Measurements from ENCODE around the gene KIAA0930.

Gene KIAA0930

GRCh38 chr22:45155050-45155840 lies 85.4 kb downstream of the KIAA0930 start:
- H3K9me3 ChIP-seq (ENCODE audit: control insufficient read depth, insufficient read depth, low read depth, low read length), result no peaks in the 10 kb centered on the region
- peaks cover 15% of the 10 kb centered on the region for H3K4me1 ChIP-seq (ENCODE audit: control insufficient read depth, insufficient read depth, low read length)
- H3K27ac ChIP-seq (ENCODE audit: extremely low read depth, low read depth, low read length), result no peak overlapping the region
- ChIA-PET CTCF (no interaction called here), POLR2A (no interaction called here)
- H3K4me3 ChIP-seq (ENCODE audit: low read depth, low read length), result no peak overlapping the region
- TF ChIP-seq ZNF621 (tag by site-specific recombination; IDR thresholded peaks at IDR 0.05) (no peak), SCRT2 (tag by site-specific recombination; IDR thresholded peaks at IDR 0.05) (peak; percentile 39), ZNF10 (tag by site-specific recombination; IDR thresholded peaks at IDR 0.05) (no peak)
- peaks cover 0 to 17% of the 10 kb centered on the region in 2 experiments; a peak in 2 of 3 replicates for H3K36me3 ChIP-seq (ENCODE audit: control insufficient read depth in 2 of 2, insufficient read depth in 1 of 2, low read length in 2 of 2)

GRCh38 chr22:45154383-45154782 lies 86.3 kb downstream of the KIAA0930 start:
- POLR2A ChIA-PET, result interaction anchor here (2.2 kb wide), 1 partner anchor 9 kb away, joined by 8 read pairs; the partner anchor contains the start of gene NUP50
- Histone ChIP-seq H3K4me1 (ENCODE audit: control insufficient read depth, insufficient read depth, low read length) (peaks cover 7% of the 10 kb centered on the region), H3K27ac (ENCODE audit: extremely low read depth, low read depth, low read length) (no peak overlapping the region), H3K4me3 (ENCODE audit: low read depth, low read length) (no peak overlapping the region), H3K9me3 (ENCODE audit: control insufficient read depth, insufficient read depth, low read depth, low read length) (no peaks in the 10 kb centered on the region), H3K36me3 (ENCODE audit: control insufficient read depth in 2 of 2, insufficient read depth in 1 of 2, low read length in 2 of 2) (peaks cover 0 to 18% of the 10 kb centered on the region in 2 experiments; a peak in 2 of 3 replicates)
- no peak for TF ChIP-seq ZNF140 (tag by site-specific recombination; IDR thresholded peaks at IDR 0.05)
- CTCF ChIA-PET, result no interaction called here

GRCh38 chr22:45151503-45151902 lies 89.2 kb downstream of the KIAA0930 start:
- POLR2A ChIA-PET, result interaction anchor here (1.4 kb wide), 1 partner anchor 12 kb away, joined by 4 read pairs; the partner anchor contains the start of gene NUP50

More at GRCh38 chr22:45151503-45151902, 89.2 kb downstream of the KIAA0930 start:
- H3K9me3 ChIP-seq (ENCODE audit: control insufficient read depth, insufficient read depth, low read depth, low read length), result no peaks in the 10 kb centered on the region
- no peaks in the 10 kb centered on the region for H3K4me1 ChIP-seq (ENCODE audit: control insufficient read depth, insufficient read depth, low read length)
- TF ChIP-seq ZNF629 (tag by site-specific recombination; IDR thresholded peaks at IDR 0.05) (no peak), KLF9 (tag by site-specific recombination; IDR thresholded peaks at IDR 0.05; ENCODE audit: low read depth) (no peak), ZNF174 (tag by site-specific recombination; IDR thresholded peaks at IDR 0.05) (no peak), ZBTB1 (tag by site-specific recombination; IDR thresholded peaks at IDR 0.05) (no peak), SP7 (tag by site-specific recombination; IDR thresholded peaks at IDR 0.05) (no peak), ZNF677 (tag by site-specific recombination; IDR thresholded peaks at IDR 0.05) (no peak), ZSCAN4 (tag by site-specific recombination; IDR thresholded peaks at IDR 0.05) (no peak), ELK4 (IDR thresholded peaks at IDR 0.05; ENCODE audit: borderline replicate concordance, low read depth, low read length) (no peak), KLF10 (tag by site-specific recombination; IDR thresholded peaks at IDR 0.05) (no peak), ZNF830 (tag by site-specific recombination; IDR thresholded peaks at IDR 0.05; ENCODE audit: low read depth) (no peak), ZNF843 (tag by site-specific recombination; IDR thresholded peaks at IDR 0.05) (no peak), ZNF600 (tag by site-specific recombination; IDR thresholded peaks at IDR 0.05) (no peak), SP3 (tag by site-specific recombination; IDR thresholded peaks at IDR 0.05) (no peak), ZNF76 (tag by site-specific recombination; IDR thresholded peaks at IDR 0.05; ENCODE audit: borderline replicate concordance, low read depth) (no peak), ZNF792 (tag by site-specific recombination; IDR thresholded peaks at IDR 0.05) (no peak), ZNF530 (tag by site-specific recombination; IDR thresholded peaks at IDR 0.05; ENCODE audit: low read depth) (no peak), ZNF280D (tag by site-specific recombination; IDR thresholded peaks at IDR 0.05) (no peak), ZNF571 (tag by site-specific recombination; IDR thresholded peaks at IDR 0.05) (no peak), ZNF10 (tag by site-specific recombination; IDR thresholded peaks at IDR 0.05) (no peak), ZBTB49 (tag by site-specific recombination; IDR thresholded peaks at IDR 0.05; ENCODE audit: low read depth) (no peak)
- H3K27ac ChIP-seq (ENCODE audit: extremely low read depth, low read depth, low read length), result no peak overlapping the region
- CTCF ChIA-PET, result interaction anchor here (0.5 to 1.3 kb wide), 3 partner anchors 8 to 12 kb away, joined by 3 read pairs; no protein-coding TSS in a partner anchor
- H3K36me3 ChIP-seq (ENCODE audit: control insufficient read depth in 2 of 2, insufficient read depth in 1 of 2, low read length in 2 of 2), result peaks cover 0 to 5% of the 10 kb centered on the region in 2 experiments; a peak in 2 of 3 replicates
- H3K4me3 ChIP-seq (ENCODE audit: low read depth, low read length), result no peak overlapping the region
